Heart left ventricle (tissue), 16 donors: ENCODE data around the gene PPM1M. TPM values are rescaled to one million over a fixed set of nuclear protein-coding genes. Genes with fewer than 3 reads are reported as not detected.

Source experiments
- ATAC-seq, 4 donors: fragments of 200-7000 bp; cut with Tn5 transposase; one replicate each; pipeline ENCODE4 v1.9.1; 2020 to 2022; ENCODE audit warnings: moderate library complexity in 4 of 4, mild to moderate bottlenecking in 3 of 4, moderate number of reproducible peaks in 1 of 4
- DNase-seq, 5 donors: peaks; one replicate each; pipeline ENCODE4 v3.0.0-alpha.2; 2020
- H3K27ac ChIP-seq, 12 donors: fragments of 200-600 bp; sonication (generic) in 4 of 12; one replicate each; pipeline versions ENCODE4 v1.5.0 to v1.8.0; 2016 to 2022; ENCODE audit warnings: mild to moderate bottlenecking in 2 of 12
- H3K27me3 ChIP-seq, 9 donors: fragments of 200-600 bp; sonication (generic) in 2 of 9; one replicate each; pipeline versions ENCODE4 v1.5.1 to v1.8.0; 2016 to 2022; ENCODE audit warnings: mild to moderate bottlenecking in 3 of 9
- H3K36me3 ChIP-seq, 9 donors: fragments of 200-600 bp; sonication (generic) in 2 of 9; one replicate each; pipeline versions ENCODE4 v1.5.0 to v1.8.0; 2018 to 2022; ENCODE audit warnings: mild to moderate bottlenecking in 2 of 9
- H3K4me1 ChIP-seq, 12 donors: fragments of 200-600 bp; sonication (generic) in 4 of 12; one replicate each; pipeline versions ENCODE4 v1.5.0 to v1.8.0; 2016 to 2022; ENCODE audit warnings: mild to moderate bottlenecking in 3 of 12
- H3K4me3 ChIP-seq, 12 donors: fragments of 200-600 bp; sonication (generic) in 4 of 12; one replicate each; pipeline versions ENCODE4 v1.5.0 to v1.8.0; 2017 to 2022; ENCODE audit warnings: mild to moderate bottlenecking in 9 of 12, moderate library complexity in 4 of 12
- H3K9me3 ChIP-seq, 12 donors: fragments of 200-600 bp; sonication (generic) in 4 of 12; one replicate each; pipeline versions ENCODE4 v1.5.0 to v1.8.0; 2016 to 2022; ENCODE audit warnings: mild to moderate bottlenecking in 1 of 12
- CTCF ChIP-seq, 12 donors: fragments of 200-600 bp; sonication (generic) in 4 of 12; IDR thresholded peaks; one replicate each; pipeline versions ENCODE4 v1.5.0 to v1.8.0; 2018 to 2022; ENCODE audit warnings: antibody characterized with exemption in 12 of 12, mild to moderate bottlenecking in 5 of 12
- POLR2A ChIP-seq, 2 donors: fragments of 450-650 bp; IDR thresholded peaks; one replicate each; pipeline ENCODE4 v1.6.1; 2017; ENCODE audit warnings: antibody characterized with exemption in 2 of 2, mild to moderate bottlenecking in 2 of 2, moderate library complexity in 2 of 2
- WGBS, 4 donors: extraction: QIAGEN DNeasy Blood & Tissue Kit in 2 of 4; methylation state at CpG; one replicate each; pipeline versions ENCODE4 v1.1.5 to v1.1.7; 2013 to 2018; 5-methylcytosine and 5-hydroxymethylcytosine counted together
- intact Hi-C, 10 donors: fragments of 100-400 bp; cut with DNase I; formaldehyde crosslinking; loops; one replicate each; pipeline versions ENCODE4 v1.11.1 to v1.14.2; 2022
- polyA plus RNA-seq, 2 donors: library from polyadenylated mRNA; stranded (reverse); fragments of 200-250 nt; gene quantifications; one replicate each; pipeline ENCODE4 v1.2.3, GENCODE V29; 2013
- total RNA-seq, 9 donors: library from RNA; depleted of rRNA in 2 of 9; stranded (reverse); fragments of >200 nt in 2 of 9; fragmentation: NEBNext Ultra II Directional in 3 of 9; extraction: Animal tissue kit (Norgen Biotek cat#: 25700) in 3 of 9; gene quantifications; one replicate each; pipeline versions ENCODE4 v1.1.0 to v1.2.4, GENCODE V29; 2016 to 2023
- donor health status: ischemic (EF 13 %, LVEDD 7.1; RV severe dilation, severe dysfunction).
- donor health status: healthy with polysubstance abuse.
- donor health status: DM: no; HTN: yes; CAD: no.
- donor health status: DM: no; HTN: no; CAD: no.
- donor health status: ischemic (EF 25% LVEDD 6.9; RV normal size, moderate dysfunction).
- donor health status: ischemic (EF 25% LVEDD 5.7; RV mildly dilated, moderate dysfunction).
- donor health status: healthy.
- donor health status: DM: yes; HTN: yes; CAD: no.
- donor health status: ischemic (EF 35%, LVEDD 5.7; RV mildly dilated, moderate dysfunction).
- donor health status: nonischemic (EF 11% LVEDD 7.7; RV severe dilation, severe dysfunction).
- donor health status: DM: yes; HTN: yes; CAD: no.
- donor health status: PGD.
- donor health status: ischemic (EF 29% LVEDD 5.4; RV normal size, mild dysfunction).
- donor health status: nonischemic (EF 23%, LVEDD 6.1; RV moderate dilation, normal function).

Gene PPM1M
- total and polyA plus RNA-seq, 11 donors: 5.6 to 30.2 (median 7.3) TPM

GRCh38 chr3:52288674-52289073 is 43.1 kb downstream of the PPM1M start:
- Histone ChIP-seq H3K27ac (peak overlapping the region in 7 of 12 donors; percentile 96 to 100 (median 99)), H3K4me3 (peak overlapping the region in 11 of 12 donors; percentile 55 to 96 (median 85))
- intact Hi-C loops: loop anchor here in 4 of 10 donors (2.0 to 10.0 kb wide), 4 partner anchors 50 to 294 kb away; partner anchors contain the start of gene RPL29 (in 1 of the 4)

GRCh38 chr3:52289338-52289746 is 43.8 kb downstream of the PPM1M start:
- Histone ChIP-seq H3K9me3 (no peaks in the 10 kb centered on the region), H3K4me3 (no peak overlapping the region), H3K27me3 (no peaks in the 10 kb centered on the region), H3K4me1 (peaks cover 0 to 25% (median 12%) of the 10 kb centered on the region in 12 donors), H3K36me3 (peaks cover 0 to 42% (median 16%) of the 10 kb centered on the region in 9 donors), H3K27ac (no peak overlapping the region)
- DNase-seq (no peak), ATAC-seq (no peak)
- TF ChIP-seq POLR2A (IDR thresholded peaks at IDR 0.05): no peak
- TF ChIP-seq CTCF (IDR thresholded peaks at IDR 0.05): no peak
- intact Hi-C loops: loop anchor here in 4 of 10 donors (2.0 to 10.0 kb wide), 4 partner anchors 49 to 295 kb away; partner anchors contain the start of gene RPL29 (in 1 of the 4)
- 68 to 79% (median 75%) methylated on average over 1 of the region's 1 CpG for WGBS, 4 donors

More at GRCh38 chr3:52288674-52289073, 43.1 kb downstream of the PPM1M start:
- TF ChIP-seq POLR2A (IDR thresholded peaks at IDR 0.05) (no peak), CTCF (IDR thresholded peaks at IDR 0.05) (no peak)
- no peaks in the 10 kb centered on the region for H3K27me3 ChIP-seq
- no peak for DNase-seq
- ATAC-seq: no peak
- H3K36me3 ChIP-seq: peaks cover 0 to 41% (median 16%) of the 10 kb centered on the region in 9 donors
- no peaks in the 10 kb centered on the region for H3K9me3 ChIP-seq
- H3K4me1 ChIP-seq: peaks cover 0 to 25% (median 12%) of the 10 kb centered on the region in 12 donors
- WGBS, 4 donors: 88 to 91% (median 91%) methylated on average over 6 of the region's 6 CpGs

GRCh38 chr3:52289747-52290595 is 44.4 kb downstream of the PPM1M start:
- H3K4me3 ChIP-seq: no peak overlapping the region
- H3K27me3 ChIP-seq: no peaks in the 10 kb centered on the region
- TF ChIP-seq CTCF (IDR thresholded peaks at IDR 0.05) (no peak), POLR2A (IDR thresholded peaks at IDR 0.05) (no peak)
- H3K4me1 ChIP-seq: peaks cover 0 to 25% (median 12%) of the 10 kb centered on the region in 12 donors
- H3K36me3 ChIP-seq: peaks cover 0 to 40% (median 13%) of the 10 kb centered on the region in 9 donors
- WGBS, 4 donors: 85 to 90% (median 89%) methylated on average over 7 to 15 of the region's 15 CpGs
- H3K27ac ChIP-seq: no peak overlapping the region
- intact Hi-C loops: loop anchor here in 8 of 10 donors (2.0 to 10.0 kb wide), 8 partner anchors 47 to 295 kb away; partner anchors contain the start of gene RPL29 (in 1 of the 8)
- ATAC-seq: no peak
- no peak for DNase-seq
- H3K9me3 ChIP-seq: no peaks in the 10 kb centered on the region
